ENCODE results near the gene CNTFR. TPM values are rescaled to one million over a fixed set of nuclear protein-coding genes. Genes with fewer than 3 reads are reported as not detected.
"Not testable (repeated sequence)": the region's sequence is repeated elsewhere in the genome, so short reads cannot be mapped to it uniquely, and the experiment has no call there.

The CNTFR gene, protein sequence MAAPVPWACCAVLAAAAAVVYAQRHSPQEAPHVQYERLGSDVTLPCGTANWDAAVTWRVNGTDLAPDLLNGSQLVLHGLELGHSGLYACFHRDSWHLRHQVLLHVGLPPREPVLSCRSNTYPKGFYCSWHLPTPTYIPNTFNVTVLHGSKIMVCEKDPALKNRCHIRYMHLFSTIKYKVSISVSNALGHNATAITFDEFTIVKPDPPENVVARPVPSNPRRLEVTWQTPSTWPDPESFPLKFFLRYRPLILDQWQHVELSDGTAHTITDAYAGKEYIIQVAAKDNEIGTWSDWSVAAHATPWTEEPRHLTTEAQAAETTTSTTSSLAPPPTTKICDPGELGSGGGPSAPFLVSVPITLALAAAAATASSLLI
- 143 TPM for polyA plus RNA-seq (2013, experiment 1 of 4)
- 140 TPM for polyA plus RNA-seq (2013, experiment 2 of 4)
- 135 TPM for polyA plus RNA-seq (2013, experiment 3 of 4)
- 159 TPM for polyA plus RNA-seq (2013, experiment 4 of 4)

GRCh38 chr9:34589636-34590380 lies at the start of gene CNTFR:
CNTFR (minus strand) TSS chr9:34589724; CDS start chr9:34568981, 20,743 bp downstream.
- H3K36me3 ChIP-seq (ENCODE audit: control insufficient read depth, insufficient read depth, low read length): no peaks in the 10 kb centered on the region
- no peaks in the 10 kb centered on the region for H3K9me3 ChIP-seq (ENCODE audit: control insufficient read depth, low read length)
- H3K27ac ChIP-seq (ENCODE audit: insufficient read depth, low read depth, low read length, poor library complexity, severe bottlenecking): no peak within 1 kb of the TSS
- H3K4me1 ChIP-seq (ENCODE audit: control insufficient read depth, insufficient read depth, low read length): peaks cover 59% of the 10 kb centered on the region
- H3K4me3 ChIP-seq (ENCODE audit: insufficient read depth, low read depth, low read length): peak within 1 kb of the TSS; percentile 61
- WGBS, 2 experiments: 0% methylated on average over 104 of the region's 104 CpGs
- peaks cover 72% of the 10 kb centered on the region for H3K27me3 ChIP-seq (ENCODE audit: control insufficient read depth, insufficient read depth, low read length, poor library complexity, severe bottlenecking)

DNA sequence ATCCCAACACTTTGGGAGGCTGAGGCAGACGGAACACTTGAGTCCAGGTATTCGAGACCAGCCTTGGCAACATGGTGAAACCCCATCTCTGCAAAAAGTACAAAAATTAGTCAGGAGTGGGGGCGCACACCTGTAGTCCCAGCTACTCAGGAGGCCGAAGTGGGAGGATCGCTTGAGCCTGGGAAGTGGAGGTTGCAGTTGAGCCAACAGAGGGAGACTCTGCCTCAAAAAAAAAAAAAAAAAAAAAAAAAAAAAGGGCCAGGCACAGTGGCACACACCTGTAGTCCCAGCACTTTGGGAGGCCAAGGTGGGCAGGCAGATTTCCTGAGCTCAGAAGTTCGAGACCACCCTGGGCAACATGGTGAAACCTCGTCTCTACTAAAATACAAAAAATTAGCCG lies 49.8 kb upstream of the CNTFR start:
- H3K27ac ChIP-seq (ENCODE audit: insufficient read depth, low read depth, low read length, poor library complexity, severe bottlenecking); H3K4me1 ChIP-seq (ENCODE audit: control insufficient read depth, insufficient read depth, low read length); H3K9me3 ChIP-seq (ENCODE audit: control insufficient read depth, low read length); H3K36me3 ChIP-seq (ENCODE audit: control insufficient read depth, insufficient read depth, low read length); H3K27me3 ChIP-seq (ENCODE audit: control insufficient read depth, insufficient read depth, low read length, poor library complexity, severe bottlenecking); H3K4me3 ChIP-seq (ENCODE audit: insufficient read depth, low read depth, low read length): not testable (repeated sequence)
- WGBS, 2 experiments: 96 to 97% methylated on average over 8 of the region's 8 CpGs

DNA sequence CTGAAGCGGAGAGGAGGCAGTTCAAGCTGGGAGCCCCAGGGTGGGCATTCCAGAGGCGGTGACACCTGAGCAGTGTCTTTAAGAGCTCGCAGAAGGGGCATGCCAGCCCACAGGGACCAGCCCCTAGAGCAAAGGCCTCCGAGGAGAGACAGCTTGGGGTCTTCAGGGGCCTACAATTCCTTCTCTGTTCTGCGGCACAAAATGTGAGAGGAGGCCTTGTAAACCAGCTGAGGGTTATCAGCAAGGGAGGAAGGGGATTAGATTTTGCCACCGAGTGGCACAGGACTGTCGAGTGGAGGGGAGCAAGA lies 48.6 kb upstream of the CNTFR start:
- 26% methylated on average over 7 of the region's 7 CpGs for WGBS, 2 experiments
- Histone ChIP-seq H3K27ac (ENCODE audit: insufficient read depth, low read depth, low read length, poor library complexity, severe bottlenecking) (no peak overlapping the region), H3K36me3 (ENCODE audit: control insufficient read depth, insufficient read depth, low read length) (no peaks in the 10 kb centered on the region), H3K4me1 (ENCODE audit: control insufficient read depth, insufficient read depth, low read length) (peaks cover 11% of the 10 kb centered on the region), H3K9me3 (ENCODE audit: control insufficient read depth, low read length) (no peaks in the 10 kb centered on the region), H3K4me3 (ENCODE audit: insufficient read depth, low read depth, low read length) (peak overlapping the region; percentile 66), H3K27me3 (ENCODE audit: control insufficient read depth, insufficient read depth, low read length, poor library complexity, severe bottlenecking) (peaks cover 7% of the 10 kb centered on the region)

- H3K27ac ChIP-seq (ENCODE audit: insufficient read depth, low read depth, low read length, poor library complexity, severe bottlenecking): no peak within 1 kb of the TSS
- H3K36me3 ChIP-seq (ENCODE audit: control insufficient read depth, insufficient read depth, low read length): no peaks in the 10 kb centered on the region
- H3K4me1 ChIP-seq (ENCODE audit: control insufficient read depth, insufficient read depth, low read length): peaks cover 11% of the 10 kb centered on the region
- 1% methylated on average over 74 of the region's 74 CpGs for WGBS, 2 experiments
- no peaks in the 10 kb centered on the region for H3K9me3 ChIP-seq (ENCODE audit: control insufficient read depth, low read length)
- H3K4me3 ChIP-seq (ENCODE audit: insufficient read depth, low read depth, low read length): peak within 1 kb of the TSS; percentile 66
- peaks cover 7% of the 10 kb centered on the region for H3K27me3 ChIP-seq (ENCODE audit: control insufficient read depth, insufficient read depth, low read length, poor library complexity, severe bottlenecking)
Measured at GRCh38 chr9:34637356-34638137, 48.0 kb upstream of the CNTFR start, which contains the start of gene SIGMAR1. SIGMAR1 (minus strand) TSS chr9:34637787; CDS start chr9:34637697, 90 bp downstream.

- Histone ChIP-seq H3K4me1 (ENCODE audit: control insufficient read depth, insufficient read depth, low read length) (peaks cover 11% of the 10 kb centered on the region), H3K36me3 (ENCODE audit: control insufficient read depth, insufficient read depth, low read length) (no peaks in the 10 kb centered on the region), H3K27me3 (ENCODE audit: control insufficient read depth, insufficient read depth, low read length, poor library complexity, severe bottlenecking) (peaks cover 7% of the 10 kb centered on the region), H3K4me3 (ENCODE audit: insufficient read depth, low read depth, low read length) (peak overlapping the region; percentile 66), H3K9me3 (ENCODE audit: control insufficient read depth, low read length) (no peaks in the 10 kb centered on the region), H3K27ac (ENCODE audit: insufficient read depth, low read depth, low read length, poor library complexity, severe bottlenecking) (no peak overlapping the region)
- 26 to 30% methylated on average over 23 of the region's 23 CpGs for WGBS, 2 experiments
Measured at GRCh38 chr9:34636791-34637355, 47.3 kb upstream of the CNTFR start.

- H3K27ac ChIP-seq (ENCODE audit: insufficient read depth, low read depth, low read length, poor library complexity, severe bottlenecking): no peak overlapping the region
- peaks cover 11% of the 10 kb centered on the region for H3K4me1 ChIP-seq (ENCODE audit: control insufficient read depth, insufficient read depth, low read length)
- H3K4me3 ChIP-seq (ENCODE audit: insufficient read depth, low read depth, low read length): no peak overlapping the region
- no peaks in the 10 kb centered on the region for H3K9me3 ChIP-seq (ENCODE audit: control insufficient read depth, low read length)
- no peaks in the 10 kb centered on the region for H3K36me3 ChIP-seq (ENCODE audit: control insufficient read depth, insufficient read depth, low read length)
- 96 to 97% methylated on average over 14 of the region's 14 CpGs for WGBS, 2 experiments
- H3K27me3 ChIP-seq (ENCODE audit: control insufficient read depth, insufficient read depth, low read length, poor library complexity, severe bottlenecking): peaks cover 20% of the 10 kb centered on the region
Measured at GRCh38 chr9:34635556-34635955, 46.0 kb upstream of the CNTFR start.

DNA sequence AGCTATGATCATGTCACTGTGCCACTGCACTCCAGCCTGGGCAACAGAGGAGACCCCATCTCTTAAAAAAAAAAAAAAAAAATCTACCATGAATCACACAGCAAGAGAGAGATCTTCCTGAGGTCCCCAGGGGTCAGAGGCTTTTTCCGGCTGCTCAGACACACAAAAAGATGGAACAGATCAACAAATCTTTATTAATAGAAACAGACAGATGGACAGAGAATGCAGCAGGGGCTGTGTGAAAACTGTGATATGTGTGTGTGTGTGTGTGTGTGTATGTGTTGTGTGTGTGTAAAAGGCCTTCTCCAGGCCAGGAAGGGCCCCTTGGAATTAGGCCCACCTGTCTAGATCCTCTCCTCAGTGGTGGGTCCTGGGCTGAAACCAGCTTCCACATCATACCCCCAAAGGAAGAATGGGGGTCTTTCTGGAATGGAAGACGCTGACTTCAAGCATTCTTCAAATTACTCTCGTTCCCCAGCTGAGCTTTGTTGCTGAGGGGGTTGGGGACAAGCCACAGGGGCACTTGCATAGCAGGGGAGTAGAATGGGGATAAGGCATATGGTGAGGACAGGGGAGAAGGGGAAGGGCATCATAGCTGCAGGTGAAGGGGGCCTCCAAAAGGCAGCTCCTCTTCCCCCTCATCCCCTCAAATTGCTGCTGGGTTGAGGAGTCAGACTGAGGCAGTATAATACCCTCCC lies 45.2 kb upstream of the CNTFR start:
- peaks cover 11% of the 10 kb centered on the region for H3K4me1 ChIP-seq (ENCODE audit: control insufficient read depth, insufficient read depth, low read length)
- no peaks in the 10 kb centered on the region for H3K36me3 ChIP-seq (ENCODE audit: control insufficient read depth, insufficient read depth, low read length)
- no peaks in the 10 kb centered on the region for H3K9me3 ChIP-seq (ENCODE audit: control insufficient read depth, low read length)
- peaks cover 28% of the 10 kb centered on the region for H3K27me3 ChIP-seq (ENCODE audit: control insufficient read depth, insufficient read depth, low read length, poor library complexity, severe bottlenecking)
- H3K4me3 ChIP-seq (ENCODE audit: insufficient read depth, low read depth, low read length): no peak overlapping the region
- WGBS, 2 experiments: 61 to 85% methylated on average over 2 to 3 of the region's 3 CpGs
- H3K27ac ChIP-seq (ENCODE audit: insufficient read depth, low read depth, low read length, poor library complexity, severe bottlenecking): no peak overlapping the region

GRCh38 chr9:34633851-34634550 lies 44.5 kb upstream of the CNTFR start:
- H3K9me3 ChIP-seq (ENCODE audit: control insufficient read depth, low read length): no peaks in the 10 kb centered on the region
- WGBS, 2 experiments: 40 to 45% methylated on average over 3 of the region's 3 CpGs
- H3K27ac ChIP-seq (ENCODE audit: insufficient read depth, low read depth, low read length, poor library complexity, severe bottlenecking): no peak overlapping the region
- H3K36me3 ChIP-seq (ENCODE audit: control insufficient read depth, insufficient read depth, low read length): no peaks in the 10 kb centered on the region
- peaks cover 35% of the 10 kb centered on the region for H3K27me3 ChIP-seq (ENCODE audit: control insufficient read depth, insufficient read depth, low read length, poor library complexity, severe bottlenecking)
- H3K4me3 ChIP-seq (ENCODE audit: insufficient read depth, low read depth, low read length): no peak overlapping the region
- peaks cover 11% of the 10 kb centered on the region for H3K4me1 ChIP-seq (ENCODE audit: control insufficient read depth, insufficient read depth, low read length)

DNA sequence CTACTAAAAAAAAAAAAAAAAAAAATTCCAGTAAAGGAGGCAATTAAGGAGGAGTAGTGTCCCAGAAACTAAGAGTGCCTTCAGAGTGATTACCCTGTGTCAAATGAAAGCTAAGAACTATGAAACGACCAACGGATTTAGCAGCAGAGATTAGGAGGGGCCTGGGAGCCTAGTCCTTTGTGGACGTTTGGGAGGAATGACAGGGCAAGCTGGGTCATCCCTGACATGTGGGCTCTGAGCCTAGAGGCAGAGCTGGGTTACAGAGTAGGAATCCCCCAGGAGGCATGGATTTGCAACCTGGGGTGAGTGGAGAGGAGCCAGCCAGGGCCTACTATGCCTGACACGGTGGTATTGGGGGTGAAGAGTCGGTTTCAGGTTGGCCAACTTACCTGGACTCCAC lies 43.6 kb upstream of the CNTFR start:
- Histone ChIP-seq H3K27ac (ENCODE audit: insufficient read depth, low read depth, low read length, poor library complexity, severe bottlenecking) (no peak overlapping the region), H3K9me3 (ENCODE audit: control insufficient read depth, low read length) (no peaks in the 10 kb centered on the region), H3K27me3 (ENCODE audit: control insufficient read depth, insufficient read depth, low read length, poor library complexity, severe bottlenecking) (peaks cover 40% of the 10 kb centered on the region), H3K4me1 (ENCODE audit: control insufficient read depth, insufficient read depth, low read length) (peaks cover 11% of the 10 kb centered on the region), H3K4me3 (ENCODE audit: insufficient read depth, low read depth, low read length) (no peak overlapping the region), H3K36me3 (ENCODE audit: control insufficient read depth, insufficient read depth, low read length) (no peaks in the 10 kb centered on the region)
- WGBS, 2 experiments: 59 to 70% methylated on average over 5 of the region's 5 CpGs
